Mammary epithelial cell (primary cell): Measurements from ENCODE around the gene SMC1B.

Source experiments
- CTCF ChIP-seq, 2 donors: IDR thresholded peaks in 1 of 2; conservative IDR thresholded peaks in 1 of 2; 2 replicates each; pipeline ENCODE4 v1.5.1; 2011 to 2012; ENCODE audit warnings: inconsistent platforms in 2 of 2, low read length in 2 of 2, mild to moderate bottlenecking in 2 of 2, control low read depth in 1 of 2, low read depth in 1 of 2; ENCODE audit not compliant: insufficient read depth in 1 of 2; ENCODE audit errors: extremely low read depth in 1 of 2
- EZH2 ChIP-seq: IDR thresholded peaks from 2 replicates; pipeline ENCODE4 v1.6.1; 2012; ENCODE audit warnings: low read length, inconsistent platforms, borderline replicate concordance

- TF ChIP-seq CTCF (conservative IDR thresholded peaks at IDR 0.05 in 1 of 2, IDR thresholded peaks at IDR 0.05 in 1 of 2; ENCODE audit: extremely low read depth in 1 of 2, insufficient read depth in 1 of 2, low read depth in 1 of 2, low read length in 2 of 2), result no peak
- no peak for TF ChIP-seq EZH2
Observed at GRCh38 chr22:45407793-45408192, 5.6 kb downstream of the SMC1B start.
